K562 (cell line): ENCODE data around the gene INCA1. TPM values are rescaled to one million over a fixed set of nuclear protein-coding genes. Genes with fewer than 3 reads are reported as not detected.

Source experiments
- BACH1 ChIP-seq: fragments of 200-800 bp; sonication (Bioruptor generic); IDR thresholded peaks from 2 replicates; pipeline ENCODE4 v1.6.1; 2016; ENCODE audit warnings: missing genetic modification characterization, missing compliant biosample characterization
- CHD1 ChIP-seq: fragments of 200-600 bp; sonication (generic); IDR thresholded peaks from one replicate; pipeline ENCODE4 v1.6.1; 2012; ENCODE audit warnings: mild to moderate bottlenecking, moderate library complexity, low read length, inconsistent platforms
- CXXC5 ChIP-seq: fragments of 250-450 bp; sonication (Bioruptor Pico); IDR thresholded peaks from 2 replicates; pipeline ENCODE4 v1.8.0; 2022; ENCODE audit warnings: inconsistent platforms, mild to moderate bottlenecking, moderate library complexity
- DACH1 ChIP-seq: fragments of 450-650 bp; IDR thresholded peaks from 2 replicates; pipeline ENCODE4 v1.6.1; 2018; ENCODE audit not compliant: partially characterized antibody
- EGR1 ChIP-seq: fragments of 450-650 bp; conservative IDR thresholded peaks from 2 replicates; pipeline ENCODE4 v1.6.1; 2017; ENCODE audit warnings: mild to moderate bottlenecking
- ELK1 ChIP-seq: sonication (generic); formaldehyde crosslinking; IDR thresholded peaks from 2 replicates; pipeline ENCODE4 v1.8.1; 2022; ENCODE audit warnings: missing genetic modification reagents
- FOXK2 ChIP-seq, 2 experiments: fragments of 450-650 bp; IDR thresholded peaks in 1 of 2; conservative IDR thresholded peaks in 1 of 2; 2 replicates each; pipeline ENCODE4 v1.6.1; 2016; ENCODE audit warnings: low read depth in 2 of 2, mild to moderate bottlenecking in 1 of 2
- HBP1 ChIP-seq: fragments of 450-650 bp; formaldehyde crosslinking; IDR thresholded peaks from 2 replicates; pipeline ENCODE4 v1.4.0; 2022; ENCODE audit warnings: missing genetic modification characterization
- HNRNPK ChIP-seq: fragments of 200-400 bp; formaldehyde crosslinking; IDR thresholded peaks from one replicate; pipeline ENCODE4 v1.6.1; 2018; ENCODE audit warnings: mild to moderate bottlenecking, low read depth, low read length; ENCODE audit not compliant: poor library complexity, severe bottlenecking
- ILK ChIP-seq: fragments of 450-650 bp; IDR thresholded peaks from 2 replicates; pipeline ENCODE4 v1.6.1; 2016; ENCODE audit warnings: missing genetic modification characterization, low read depth, mild to moderate bottlenecking, missing compliant biosample characterization, moderate library complexity, borderline replicate concordance
- KLF1 ChIP-seq: fragments of 450-650 bp; IDR thresholded peaks from 2 replicates; pipeline ENCODE4 v1.6.1; 2016; ENCODE audit warnings: missing genetic modification characterization, missing compliant biosample characterization
- MAFF ChIP-seq: IDR thresholded peaks from 2 replicates; pipeline ENCODE4 v1.6.1; 2012; ENCODE audit warnings: low read length, improper control_type of control experiment
- NBN ChIP-seq: fragments of 450-650 bp; IDR thresholded peaks from 2 replicates; pipeline ENCODE4 v1.6.1; 2016; ENCODE audit warnings: low read depth, mild to moderate bottlenecking
- RERE ChIP-seq: sonication (generic); formaldehyde crosslinking; IDR thresholded peaks from 2 replicates; pipeline ENCODE4 v1.8.0; 2023; ENCODE audit warnings: missing genetic modification reagents, mild to moderate bottlenecking, borderline replicate concordance
- SAP30 ChIP-seq: fragments of 200-600 bp; sonication (generic); IDR thresholded peaks from 2 replicates; pipeline ENCODE4 v1.6.1; 2012; ENCODE audit warnings: borderline replicate concordance, low read depth, mild to moderate bottlenecking, moderate library complexity, low read length, control low read depth, inconsistent platforms; ENCODE audit not compliant: insufficient read depth, poor library complexity, severe bottlenecking
- SMAD1 ChIP-seq: fragments of 150-350 bp; IDR thresholded peaks from 2 replicates; pipeline ENCODE4 v1.6.1; 2014; ENCODE audit warnings: low read length, low read depth; ENCODE audit not compliant: partially characterized antibody
- SMARCA5 ChIP-seq: fragments of 450-650 bp; IDR thresholded peaks from 2 replicates; pipeline ENCODE4 v1.6.1; 2016
- SNRNP70 ChIP-seq: fragments of 200-400 bp; formaldehyde crosslinking; optimal IDR thresholded peaks from 2 replicates; pipeline ENCODE3; 2017; ENCODE audit warnings: low read depth, low read length
- TBL1XR1 ChIP-seq, 2 experiments: IDR thresholded peaks; 2 replicates each; pipeline ENCODE4 v1.6.1; 2012; ENCODE audit warnings: improper control_type of control experiment in 2 of 2, low read length in 2 of 2, mild to moderate bottlenecking in 1 of 2
- ZNF232 ChIP-seq: sonication (generic); formaldehyde crosslinking; IDR thresholded peaks from 2 replicates; pipeline ENCODE4 v1.8.0; 2022; ENCODE audit warnings: mild to moderate bottlenecking, missing genetic modification reagents
- ZNF41 ChIP-seq: fragments of 250-450 bp; sonication (Bioruptor Pico); conservative IDR thresholded peaks from 2 replicates; pipeline ENCODE4 v1.4.0; 2020; ENCODE audit warnings: mild to moderate bottlenecking
- polyA plus RNA-seq, 8 experiments: library from polyadenylated mRNA; depleted of rRNA in 4 of 8; stranded (reverse) in 5 of 8; unstranded in 3 of 8; fragments of >200 nt; fragmentation: Nextera tagmentation in 2 of 8; fragmentation: Illumina TruSeq in 1 of 8; extraction: Ambion mirVana in 2 of 8; extraction: Trizol in 1 of 8; gene quantifications; 2 replicates each; pipeline versions ENCODE4 v1.2.1 to v1.2.3, GENCODE V29; 2011 to 2014; ENCODE audit warnings: inconsistent platforms in 1 of 8, missing spikeins in 1 of 8
- total RNA-seq, 7 experiments: library from RNA; depleted of rRNA in 6 of 7; stranded (reverse); fragments of >200 nt in 6 of 7; fragmentation: Illumina TruSeq in 2 of 7; extraction: Trizol in 2 of 7; gene quantifications; 2 replicates each; pipeline versions ENCODE4 v1.2.1 to v1.2.3, GENCODE V29; 2011 to 2021; ENCODE audit warnings: low replicate concordance in 1 of 7

The INCA1 gene
- total and polyA plus RNA-seq, 9 of the 15 experiments (the other 6 are each of a cell fraction or from before 2014, with no cell fraction given), result 0.08 to 0.50 (median 0.13) TPM; not detected in 4

- TF ChIP-seq ZNF232 (CRISPR knock-in tag) (no peak), RERE (CRISPR knock-in tag) (no peak), ZNF41 (CRISPR knock-in tag) (no peak), EGR1 (0 out of 2 replicates have a peak, but pooled peaks have one; percentile 12), SNRNP70 (no peak), ILK (tag) (no peak), NBN (no peak), CXXC5 (peak; percentile 71), DACH1 (no peak), SMARCA5 (no peak), ELK1 (CRISPR knock-in tag) (no peak), BACH1 (tag) (no peak), SMAD1 (no peak), HBP1 (CRISPR knock-in tag) (no peak), CHD1 (peak; percentile 52), HNRNPK (no peak), MAFF (no peak), KLF1 (no peak), TBL1XR1 (IDR thresholded peaks at IDR 0.05; ENCODE audit: low read length in 2 of 2) (no peak), FOXK2 (conservative IDR thresholded peaks at IDR 0.05 in 1 of 2, IDR thresholded peaks at IDR 0.05 in 1 of 2; ENCODE audit: low read depth in 2 of 2) (no peak), SAP30 (no peak)
These were observed 49.7 kb downstream of the INCA1 start (continued) for GRCh38 chr17:4947411-4948165.
